SU-DHL-6 (cell line): Measurements from ENCODE around the gene SEC22A.

Experiments used
- CTCF ChIP-seq: fragments of 200-600 bp; sonication (generic); IDR thresholded peaks from one replicate; pipeline ENCODE4 v1.5.1; 2017; ENCODE audit warnings: antibody characterized with exemption, mild to moderate bottlenecking, low read length, moderate library complexity; ENCODE audit not compliant: insufficient read depth, poor library complexity, severe bottlenecking
- EZH2phosphoT487 ChIP-seq: fragments of 200-600 bp; sonication (generic), shearing (Covaris generic); conservative IDR thresholded peaks from 2 replicates; pipeline ENCODE4 v1.6.1; 2018; ENCODE audit warnings: mild to moderate bottlenecking, antibody characterized with exemption, low read length, moderate library complexity, mixed read lengths

- no peak for TF ChIP-seq CTCF
- no peak for TF ChIP-seq EZH2phosphoT487
Observed at GRCh38 chr3:123270818-123271217, 69.1 kb downstream of the SEC22A start.
